ENCODE results near the gene FLT1.

FLT1 gene

DNA sequence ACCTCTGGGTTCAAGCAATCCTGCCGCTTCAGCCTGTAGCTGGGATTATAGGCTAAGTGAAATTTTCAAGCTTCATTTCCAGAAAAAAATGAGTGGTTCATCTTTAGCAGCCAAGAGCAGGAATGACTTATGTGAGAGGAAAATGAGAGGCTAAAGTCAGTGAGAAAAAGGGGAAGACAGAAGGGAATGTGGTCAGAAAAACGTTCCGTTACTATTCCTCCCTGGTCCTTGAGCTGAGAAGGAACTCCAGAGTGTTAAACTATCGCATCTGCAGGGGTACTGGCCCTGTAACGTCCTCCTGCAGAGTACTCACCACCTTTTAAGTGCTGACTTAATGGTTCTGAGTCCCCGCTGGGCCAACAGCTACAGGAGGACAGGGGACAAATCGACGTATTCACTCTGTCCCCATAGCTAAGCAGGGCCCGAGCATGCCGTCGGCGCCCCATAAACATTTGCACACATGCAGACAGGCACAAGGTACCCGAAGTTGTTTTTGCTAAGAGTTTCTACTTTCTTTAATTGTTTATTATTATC is 88.1 kb downstream of the FLT1 start:
- H3K4me1 ChIP-seq (ENCODE audit: insufficient read depth, low read length), result peaks cover 32% of the 10 kb centered on the region
- no peaks in the 10 kb centered on the region for H3K9me3 ChIP-seq (ENCODE audit: insufficient read depth, low read depth, low read length)
- peaks cover 38% of the 10 kb centered on the region for H3K36me3 ChIP-seq (ENCODE audit: insufficient read depth, low read length)
- H3K4me3 ChIP-seq (ENCODE audit: low read length), result no peak overlapping the region
- H3K27me3 ChIP-seq (ENCODE audit: insufficient read depth, low read length), result no peaks in the 10 kb centered on the region
- 75% methylated on average over 13 of the region's 13 CpGs for WGBS
- H3K9ac ChIP-seq (ENCODE audit: low read depth, low read length), result no peak overlapping the region
- no peak overlapping the region for H3K27ac ChIP-seq (ENCODE audit: low read depth, low read length)

DNA sequence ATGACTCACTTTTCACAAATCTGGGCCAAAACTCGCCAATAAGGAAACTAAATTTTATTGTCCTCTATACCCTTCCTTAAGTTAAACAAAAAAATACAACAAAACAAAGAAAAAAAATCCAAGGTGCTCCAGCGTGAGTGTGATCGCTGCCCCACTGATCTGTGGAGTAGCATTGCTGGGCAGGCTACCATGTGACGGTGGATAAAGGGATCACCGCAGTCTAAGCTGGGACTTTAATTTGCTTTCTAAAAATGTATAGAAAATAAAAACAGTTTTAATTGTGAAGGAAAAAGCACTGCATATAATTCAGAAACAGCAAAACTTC is 92.9 kb downstream of the FLT1 start:
- H3K27me3 ChIP-seq (ENCODE audit: insufficient read depth, low read length), result no peaks in the 10 kb centered on the region
- H3K4me1 ChIP-seq (ENCODE audit: insufficient read depth, low read length), result peaks cover 11% of the 10 kb centered on the region; the same call in 1 of the 2 replicates
- WGBS, result 93% methylated on average over 5 of the region's 5 CpGs
- no peak overlapping the region for H3K4me3 ChIP-seq (ENCODE audit: low read length)
- no peaks in the 10 kb centered on the region for H3K9me3 ChIP-seq (ENCODE audit: insufficient read depth, low read depth, low read length)
- peaks cover 81% of the 10 kb centered on the region for H3K36me3 ChIP-seq (ENCODE audit: insufficient read depth, low read length)
- H3K27ac ChIP-seq (ENCODE audit: low read depth, low read length), result no peak overlapping the region
- no peak overlapping the region for H3K9ac ChIP-seq (ENCODE audit: low read depth, low read length)

DNA sequence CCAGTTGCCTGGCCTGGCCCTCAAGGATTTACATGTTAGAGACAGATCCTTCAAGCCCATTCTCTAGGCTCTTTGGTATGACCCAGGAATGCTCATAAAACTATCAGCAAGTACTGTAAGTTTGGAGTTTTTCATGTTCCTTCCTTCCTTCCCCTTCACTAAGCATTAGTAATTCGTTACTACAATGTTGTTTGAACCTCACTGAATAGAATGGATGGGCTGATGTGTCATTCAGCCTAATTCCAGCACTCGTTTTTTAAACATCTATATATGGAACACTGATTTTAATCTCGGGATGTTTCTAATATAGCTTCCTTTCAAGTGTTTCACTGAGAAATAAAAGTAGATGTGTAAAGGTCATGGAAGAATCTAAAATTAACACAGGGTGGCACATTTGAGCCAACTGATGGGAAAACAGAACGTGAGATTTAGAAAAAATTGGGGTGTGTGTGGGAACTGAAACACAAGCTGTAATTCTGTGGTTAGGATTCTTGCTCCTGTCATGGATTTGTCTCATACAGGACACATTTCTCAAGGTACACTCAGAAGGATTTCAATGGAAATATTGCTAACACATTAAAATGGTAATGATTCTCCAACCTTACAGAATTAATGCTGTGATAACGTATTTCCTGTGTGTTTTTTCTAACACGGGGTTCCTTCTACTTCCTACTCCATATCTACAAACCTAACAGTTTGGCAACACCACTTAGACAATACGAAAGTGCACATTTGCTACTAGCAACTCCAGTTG is 93.4 kb downstream of the FLT1 start:
- Histone ChIP-seq H3K36me3 (ENCODE audit: insufficient read depth, low read length) (peaks cover 86% of the 10 kb centered on the region), H3K9ac (ENCODE audit: low read depth, low read length) (no peak overlapping the region), H3K27ac (ENCODE audit: low read depth, low read length) (no peak overlapping the region), H3K4me1 (ENCODE audit: insufficient read depth, low read length) (0 out of 2 replicates have a peak, but pooled peaks cover 6% of the 10 kb centered on the region), H3K9me3 (ENCODE audit: insufficient read depth, low read depth, low read length) (no peaks in the 10 kb centered on the region), H3K27me3 (ENCODE audit: insufficient read depth, low read length) (no peaks in the 10 kb centered on the region), H3K4me3 (ENCODE audit: low read length) (no peak overlapping the region)
- WGBS, result 92% methylated on average over 7 of the region's 7 CpGs

DNA sequence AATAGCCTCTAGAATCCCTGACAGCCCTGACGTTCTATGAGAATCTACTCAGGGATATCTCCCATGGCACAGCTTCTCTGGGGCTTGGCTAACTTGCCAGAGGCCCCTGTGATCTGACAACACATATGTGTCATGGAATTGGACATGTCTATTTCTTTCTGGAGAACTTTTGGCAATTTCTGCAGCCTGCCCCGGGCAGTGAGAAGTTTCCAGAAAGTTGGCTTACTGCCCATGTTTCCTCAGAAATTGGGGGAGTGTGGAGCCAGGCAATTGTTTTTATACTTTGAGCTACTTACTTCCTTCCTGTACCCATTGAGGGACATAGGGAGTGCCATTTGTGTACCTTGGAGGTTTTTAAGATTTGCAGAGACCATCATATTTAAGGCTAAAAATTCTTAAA is 98.9 kb downstream of the FLT1 start:
- Histone ChIP-seq H3K27me3 (ENCODE audit: insufficient read depth, low read length) (no peaks in the 10 kb centered on the region), H3K9ac (ENCODE audit: low read depth, low read length) (no peak overlapping the region), H3K36me3 (ENCODE audit: insufficient read depth, low read length) (peaks cover 79% of the 10 kb centered on the region), H3K9me3 (ENCODE audit: insufficient read depth, low read depth, low read length) (no peaks in the 10 kb centered on the region), H3K4me1 (ENCODE audit: insufficient read depth, low read length) (peaks cover 22% of the 10 kb centered on the region; the same call in 1 of the 2 replicates), H3K27ac (ENCODE audit: low read depth, low read length) (no peak overlapping the region), H3K4me3 (ENCODE audit: low read length) (no peak overlapping the region)
- WGBS, result 97% methylated on average over 2 of the region's 2 CpGs

DNA sequence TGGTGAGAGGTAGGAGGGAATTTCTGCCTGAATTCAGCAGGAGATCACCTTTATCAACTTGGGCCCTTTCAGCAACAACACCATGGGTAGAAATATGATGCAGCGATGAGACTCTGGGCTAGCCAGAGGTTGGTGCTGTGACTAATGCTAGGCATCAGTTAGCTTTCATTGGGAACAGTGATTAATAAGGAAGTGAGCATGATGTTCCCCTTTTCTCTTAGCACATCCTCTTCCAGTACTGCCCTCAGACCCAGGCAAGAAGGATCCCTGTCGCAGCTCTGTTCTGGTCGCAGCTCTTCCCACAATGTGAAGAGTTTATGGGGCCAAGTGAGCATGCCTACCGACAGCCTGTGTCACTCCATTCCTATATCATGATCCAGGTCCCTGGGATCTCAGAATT is 100.5 kb downstream of the FLT1 start:
- Histone ChIP-seq H3K4me3 (ENCODE audit: low read length) (no peak overlapping the region), H3K9ac (ENCODE audit: low read depth, low read length) (no peak overlapping the region), H3K27ac (ENCODE audit: low read depth, low read length) (no peak overlapping the region), H3K9me3 (ENCODE audit: insufficient read depth, low read depth, low read length) (no peaks in the 10 kb centered on the region), H3K4me1 (ENCODE audit: insufficient read depth, low read length) (peaks cover 26% of the 10 kb centered on the region; the same call in 1 of the 2 replicates), H3K36me3 (ENCODE audit: insufficient read depth, low read length) (peaks cover 82% of the 10 kb centered on the region), H3K27me3 (ENCODE audit: insufficient read depth, low read length) (no peaks in the 10 kb centered on the region)
- whole genome bisulfite sequencing, result 94% methylated on average over 4 of the region's 4 CpGs

DNA sequence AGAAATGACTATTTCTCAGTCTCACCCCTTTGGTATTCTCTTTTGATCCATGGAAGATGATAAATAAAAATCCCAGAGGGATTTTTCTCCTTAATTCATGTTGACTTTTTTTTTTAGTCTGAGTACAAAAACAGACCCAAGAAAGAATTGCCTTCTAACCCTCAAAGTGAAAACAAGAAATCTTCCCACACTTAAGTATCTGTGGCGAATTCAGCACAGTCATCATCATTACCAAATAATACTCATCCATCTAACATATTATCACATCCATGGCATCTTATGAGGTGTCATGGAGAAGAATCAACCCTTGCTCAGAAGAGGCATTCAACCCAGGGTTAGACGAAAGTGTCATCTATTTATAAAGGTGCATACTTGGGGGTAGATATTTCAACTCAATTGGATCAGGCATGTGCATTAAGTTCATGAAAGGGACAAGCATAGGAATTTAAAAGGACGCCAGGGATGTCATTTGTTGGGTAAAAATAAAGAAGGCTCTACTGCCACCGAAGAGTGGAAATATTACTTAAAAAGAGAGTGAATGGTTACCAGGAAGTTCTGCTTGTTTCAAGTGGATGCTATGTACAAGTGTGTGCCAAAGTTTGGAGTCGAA is 101.9 kb downstream of the FLT1 start:
- H3K27ac ChIP-seq (ENCODE audit: low read depth, low read length), result no peak overlapping the region; the same call in 1 of the 2 replicates
- no peaks in the 10 kb centered on the region for H3K27me3 ChIP-seq (ENCODE audit: insufficient read depth, low read length)
- WGBS, result 91% methylated on average over 5 of the region's 5 CpGs
- H3K36me3 ChIP-seq (ENCODE audit: insufficient read depth, low read length), result peaks cover 80% of the 10 kb centered on the region
- peaks cover 30% of the 10 kb centered on the region; the same call in 1 of the 2 replicates for H3K4me1 ChIP-seq (ENCODE audit: insufficient read depth, low read length)
- no peaks in the 10 kb centered on the region for H3K9me3 ChIP-seq (ENCODE audit: insufficient read depth, low read depth, low read length)
- no peak overlapping the region for H3K9ac ChIP-seq (ENCODE audit: low read depth, low read length)
- H3K4me3 ChIP-seq (ENCODE audit: low read length), result no peak overlapping the region

DNA sequence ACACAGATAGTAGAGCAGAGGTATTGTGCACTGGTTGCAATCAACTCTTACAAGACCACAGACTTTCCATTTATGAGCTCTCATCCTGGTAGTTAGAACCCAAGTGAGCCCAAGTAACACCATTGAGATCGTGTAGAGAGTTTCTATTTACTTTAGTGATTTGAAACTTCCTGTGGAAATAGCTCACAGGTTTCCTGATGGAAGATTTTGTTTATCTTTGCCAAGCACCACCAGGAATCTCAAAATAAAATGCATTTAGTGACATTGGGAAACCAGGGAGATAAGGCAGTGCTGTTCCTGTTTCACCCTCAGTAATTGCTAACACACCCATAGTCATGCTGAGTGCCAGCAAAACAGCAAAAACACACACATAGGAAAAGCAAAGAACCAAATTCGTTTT is 102.5 kb downstream of the FLT1 start:
- H3K36me3 ChIP-seq (ENCODE audit: insufficient read depth, low read length), result peaks cover 76% of the 10 kb centered on the region
- H3K4me1 ChIP-seq (ENCODE audit: insufficient read depth, low read length), result peaks cover 32% of the 10 kb centered on the region; the same call in 1 of the 2 replicates
- H3K9ac ChIP-seq (ENCODE audit: low read depth, low read length), result no peak overlapping the region
- H3K4me3 ChIP-seq (ENCODE audit: low read length), result no peak overlapping the region
- H3K27me3 ChIP-seq (ENCODE audit: insufficient read depth, low read length), result no peaks in the 10 kb centered on the region
- no peak overlapping the region; the same call in 1 of the 2 replicates for H3K27ac ChIP-seq (ENCODE audit: low read depth, low read length)
- 50% methylated on average over 1 of the region's 2 CpGs for WGBS
- H3K9me3 ChIP-seq (ENCODE audit: insufficient read depth, low read depth, low read length), result no peaks in the 10 kb centered on the region

DNA sequence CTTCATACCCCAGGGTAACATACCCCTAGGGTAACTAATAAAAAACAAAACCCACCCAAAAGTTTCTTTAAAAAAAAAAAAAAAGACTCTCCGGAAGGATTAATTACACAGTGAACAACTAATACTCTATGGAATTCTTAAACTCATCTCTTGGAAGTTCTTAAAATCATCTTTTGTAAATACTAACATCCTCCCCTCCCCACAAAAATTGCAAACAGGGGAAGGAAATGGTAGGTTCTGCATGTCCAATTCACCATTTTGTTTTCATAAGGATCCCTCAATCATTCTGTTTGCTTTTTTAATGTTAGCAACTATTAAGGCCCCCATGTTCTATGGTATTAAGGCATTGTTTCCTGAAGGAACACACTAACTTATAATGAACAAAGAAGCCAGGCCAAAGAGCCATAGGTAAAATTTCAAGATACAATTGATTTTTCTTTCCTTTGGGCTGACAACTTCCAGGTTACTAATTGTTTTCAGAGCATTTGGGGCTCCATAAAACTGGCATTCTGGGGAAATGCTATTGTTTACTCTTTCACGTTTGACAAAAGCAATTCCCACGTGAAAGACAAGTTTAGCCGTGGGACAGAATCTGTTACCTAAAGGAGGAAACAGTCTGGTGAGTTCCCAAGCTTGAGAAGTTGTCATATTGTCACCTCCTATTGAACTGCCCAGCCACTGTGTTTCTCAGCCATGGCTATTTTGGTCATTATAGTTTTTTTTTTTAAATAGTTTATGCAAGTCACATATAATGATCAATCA is 107.0 kb downstream of the FLT1 start:
- 79% methylated on average over 4 of the region's 4 CpGs for WGBS
- Histone ChIP-seq H3K4me1 (ENCODE audit: insufficient read depth, low read length) (peaks cover 39% of the 10 kb centered on the region), H3K27ac (ENCODE audit: low read depth, low read length) (no peak overlapping the region; the same call in 1 of the 2 replicates), H3K4me3 (ENCODE audit: low read length) (no peak overlapping the region), H3K36me3 (ENCODE audit: insufficient read depth, low read length) (peaks cover 46% of the 10 kb centered on the region), H3K27me3 (ENCODE audit: insufficient read depth, low read length) (no peaks in the 10 kb centered on the region), H3K9ac (ENCODE audit: low read depth, low read length) (no peak overlapping the region), H3K9me3 (ENCODE audit: insufficient read depth, low read depth, low read length) (no peaks in the 10 kb centered on the region)

DNA sequence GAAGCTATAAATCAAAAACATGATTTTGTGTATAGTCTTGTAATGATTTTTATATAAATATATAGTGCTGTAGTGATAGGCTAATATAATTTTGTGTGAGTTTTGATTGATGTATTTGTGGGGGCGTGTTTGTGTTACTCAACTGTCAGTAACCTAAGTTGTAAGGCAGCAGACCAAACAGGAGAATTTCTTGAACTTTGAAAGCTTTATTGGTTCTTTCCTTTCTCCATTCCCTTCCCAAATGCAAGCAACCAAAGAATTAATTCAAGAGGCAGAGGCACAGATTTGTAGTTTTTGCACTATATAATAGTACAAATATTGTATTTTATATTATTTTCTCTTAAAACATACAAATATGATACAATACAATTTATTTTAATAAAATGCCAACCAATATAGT is 109.6 kb downstream of the FLT1 start:
- no peaks in the 10 kb centered on the region for H3K27me3 ChIP-seq (ENCODE audit: insufficient read depth, low read length)
- H3K4me1 ChIP-seq (ENCODE audit: insufficient read depth, low read length), result peaks cover 20% of the 10 kb centered on the region
- WGBS, result 79% methylated on average over 1 of the region's 1 CpG
- no peak overlapping the region for H3K4me3 ChIP-seq (ENCODE audit: low read length)
- H3K9me3 ChIP-seq (ENCODE audit: insufficient read depth, low read depth, low read length), result no peaks in the 10 kb centered on the region
- H3K9ac ChIP-seq (ENCODE audit: low read depth, low read length), result no peak overlapping the region
- peaks cover 46% of the 10 kb centered on the region for H3K36me3 ChIP-seq (ENCODE audit: insufficient read depth, low read length)
- no peak overlapping the region for H3K27ac ChIP-seq (ENCODE audit: low read depth, low read length)

DNA sequence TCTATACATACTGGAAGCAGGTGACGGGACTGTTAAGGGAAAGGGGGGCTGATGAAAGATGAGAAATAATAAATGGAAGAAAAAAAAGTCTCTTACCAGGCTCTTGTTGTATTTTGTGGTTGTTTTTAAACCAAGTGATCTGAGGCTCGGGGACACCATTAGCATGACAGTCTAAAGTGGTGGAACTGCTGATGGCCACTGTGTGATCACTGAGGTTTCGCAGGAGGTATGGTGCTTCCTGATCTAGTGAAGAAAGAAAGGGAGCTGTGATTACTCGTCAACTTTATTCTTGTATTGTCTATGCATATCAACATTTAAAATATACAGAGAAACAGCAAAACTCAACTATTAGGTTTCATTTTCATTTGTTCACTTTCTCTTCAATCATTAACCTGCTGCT is 110.1 kb downstream of the FLT1 start:
- no peak overlapping the region for H3K9ac ChIP-seq (ENCODE audit: low read depth, low read length)
- H3K27ac ChIP-seq (ENCODE audit: low read depth, low read length), result no peak overlapping the region
- H3K36me3 ChIP-seq (ENCODE audit: insufficient read depth, low read length), result peaks cover 45% of the 10 kb centered on the region
- peaks cover 20% of the 10 kb centered on the region for H3K4me1 ChIP-seq (ENCODE audit: insufficient read depth, low read length)
- H3K4me3 ChIP-seq (ENCODE audit: low read length), result no peak overlapping the region
- 90% methylated on average over 4 of the region's 4 CpGs for WGBS
- no peaks in the 10 kb centered on the region for H3K27me3 ChIP-seq (ENCODE audit: insufficient read depth, low read length)
- no peaks in the 10 kb centered on the region for H3K9me3 ChIP-seq (ENCODE audit: insufficient read depth, low read depth, low read length)

DNA sequence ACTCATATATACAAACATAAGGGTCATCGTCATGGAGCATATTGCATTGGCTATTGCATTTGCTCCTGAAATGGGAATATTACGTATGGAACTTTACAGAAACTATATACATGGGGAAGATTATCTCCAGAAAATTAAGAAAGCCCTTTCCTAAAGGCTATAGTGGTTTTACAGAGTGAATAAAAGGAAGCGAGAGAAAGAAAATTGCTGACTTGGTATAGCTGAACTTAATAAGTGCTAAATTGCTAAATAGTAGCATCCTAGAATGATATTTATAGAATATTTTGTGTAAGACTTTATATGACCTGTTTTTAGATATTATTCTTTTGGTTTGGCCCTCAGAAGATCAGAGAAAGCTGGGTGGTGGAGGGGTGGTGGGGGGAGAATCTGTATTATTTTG is 114.6 kb downstream of the FLT1 start:
- H3K36me3 ChIP-seq (ENCODE audit: insufficient read depth, low read length), result peaks cover 29% of the 10 kb centered on the region
- 97% methylated on average over 3 of the region's 3 CpGs for WGBS

More for the DNA sequence above, 114.6 kb downstream of the FLT1 start:
- Histone ChIP-seq H3K9ac (ENCODE audit: low read depth, low read length) (no peak overlapping the region), H3K27ac (ENCODE audit: low read depth, low read length) (no peak overlapping the region), H3K4me3 (ENCODE audit: low read length) (no peak overlapping the region), H3K9me3 (ENCODE audit: insufficient read depth, low read depth, low read length) (no peaks in the 10 kb centered on the region), H3K27me3 (ENCODE audit: insufficient read depth, low read length) (no peaks in the 10 kb centered on the region), H3K4me1 (ENCODE audit: insufficient read depth, low read length) (peaks cover 6% of the 10 kb centered on the region; the same call in 1 of the 2 replicates)

Data from HUES64 (cell line).